PFSK-1 (cell line): ENCODE measurements around the gene CATSPERZ.

Experiments used
- FOXP2 ChIP-seq: optimal IDR thresholded peaks from 2 replicates; pipeline ENCODE3; 2011; ENCODE audit warnings: borderline replicate concordance, control low read depth, inconsistent platforms; ENCODE audit not compliant: insufficient read depth; ENCODE audit errors: extremely low read length, extremely low read depth
- POLR2AphosphoS5 ChIP-seq: IDR thresholded peaks from 2 replicates; pipeline ENCODE4 v1.6.1; 2012; ENCODE audit warnings: low read depth, mild to moderate bottlenecking, control low read depth, low read length, moderate library complexity
- SIN3A ChIP-seq: IDR thresholded peaks from 2 replicates; pipeline ENCODE4 v1.6.1; 2012; ENCODE audit warnings: mild to moderate bottlenecking, low read length, moderate library complexity, borderline replicate concordance; ENCODE audit not compliant: insufficient read depth
- TAF1 ChIP-seq: IDR thresholded peaks from 2 replicates; pipeline ENCODE4 v1.6.1; 2012; ENCODE audit warnings: low read length, control low read depth, borderline replicate concordance; ENCODE audit not compliant: insufficient read depth
- TF ChIP-seq, protein P1 (sequence below), 2 experiments: IDR thresholded peaks; 2 replicates each; pipeline versions ENCODE4 v1.6.1 to v1.8.0; 2011 to 2012; ENCODE audit warnings: low read depth in 2 of 2, low read length in 2 of 2, control low read depth in 1 of 2, inconsistent platforms in 1 of 2, mild to moderate bottlenecking in 1 of 2, moderate library complexity in 1 of 2; ENCODE audit not compliant: insufficient read depth in 1 of 2

The CATSPERZ gene

DNA sequence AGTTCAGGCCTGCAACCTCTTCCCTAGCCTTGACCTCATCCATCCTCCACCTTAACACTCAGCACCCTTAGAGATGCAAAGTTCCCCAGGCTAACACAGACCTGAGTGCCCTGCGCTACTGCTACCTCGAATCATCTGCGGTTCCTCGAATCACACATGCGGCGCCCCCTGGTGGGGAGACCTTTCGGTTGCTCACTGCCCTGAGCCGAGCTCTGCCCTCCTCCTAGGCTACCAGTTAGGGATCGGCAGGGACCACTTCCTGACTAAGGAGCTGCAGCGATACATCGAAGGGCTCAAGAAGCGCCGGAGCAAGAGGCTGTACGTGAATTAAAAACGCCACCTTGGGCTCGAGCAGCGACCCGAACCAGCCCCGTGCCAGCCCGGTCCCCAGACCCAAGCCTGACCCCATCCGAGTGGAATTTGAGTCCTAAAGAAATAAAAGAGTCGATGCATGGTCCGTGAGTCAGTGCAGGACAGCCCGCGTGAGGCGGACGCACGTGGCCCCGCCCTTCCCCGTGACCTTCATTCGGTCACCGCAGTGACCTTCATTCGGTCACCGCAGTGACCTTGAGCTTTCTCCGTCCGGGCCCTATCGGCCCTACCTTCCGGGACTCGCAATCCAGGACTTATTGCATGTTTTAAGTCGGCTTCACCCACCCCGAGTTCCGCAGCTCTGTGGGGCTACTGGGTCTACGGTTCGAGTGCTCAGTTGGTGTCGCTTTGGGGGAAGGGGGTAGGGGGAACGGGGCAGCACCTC lies 4.3 kb downstream of the CATSPERZ start:
- TF ChIP-seq POLR2AphosphoS5 (peak; percentile 80), FOXP2 (peak; percentile 34), SIN3A (0 out of 2 replicates have a peak, but pooled peaks have one; percentile 29)
- TF ChIP-seq, protein P1, sequence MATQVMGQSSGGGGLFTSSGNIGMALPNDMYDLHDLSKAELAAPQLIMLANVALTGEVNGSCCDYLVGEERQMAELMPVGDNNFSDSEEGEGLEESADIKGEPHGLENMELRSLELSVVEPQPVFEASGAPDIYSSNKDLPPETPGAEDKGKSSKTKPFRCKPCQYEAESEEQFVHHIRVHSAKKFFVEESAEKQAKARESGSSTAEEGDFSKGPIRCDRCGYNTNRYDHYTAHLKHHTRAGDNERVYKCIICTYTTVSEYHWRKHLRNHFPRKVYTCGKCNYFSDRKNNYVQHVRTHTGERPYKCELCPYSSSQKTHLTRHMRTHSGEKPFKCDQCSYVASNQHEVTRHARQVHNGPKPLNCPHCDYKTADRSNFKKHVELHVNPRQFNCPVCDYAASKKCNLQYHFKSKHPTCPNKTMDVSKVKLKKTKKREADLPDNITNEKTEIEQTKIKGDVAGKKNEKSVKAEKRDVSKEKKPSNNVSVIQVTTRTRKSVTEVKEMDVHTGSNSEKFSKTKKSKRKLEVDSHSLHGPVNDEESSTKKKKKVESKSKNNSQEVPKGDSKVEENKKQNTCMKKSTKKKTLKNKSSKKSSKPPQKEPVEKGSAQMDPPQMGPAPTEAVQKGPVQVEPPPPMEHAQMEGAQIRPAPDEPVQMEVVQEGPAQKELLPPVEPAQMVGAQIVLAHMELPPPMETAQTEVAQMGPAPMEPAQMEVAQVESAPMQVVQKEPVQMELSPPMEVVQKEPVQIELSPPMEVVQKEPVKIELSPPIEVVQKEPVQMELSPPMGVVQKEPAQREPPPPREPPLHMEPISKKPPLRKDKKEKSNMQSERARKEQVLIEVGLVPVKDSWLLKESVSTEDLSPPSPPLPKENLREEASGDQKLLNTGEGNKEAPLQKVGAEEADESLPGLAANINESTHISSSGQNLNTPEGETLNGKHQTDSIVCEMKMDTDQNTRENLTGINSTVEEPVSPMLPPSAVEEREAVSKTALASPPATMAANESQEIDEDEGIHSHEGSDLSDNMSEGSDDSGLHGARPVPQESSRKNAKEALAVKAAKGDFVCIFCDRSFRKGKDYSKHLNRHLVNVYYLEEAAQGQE (IDR thresholded peaks at IDR 0.05; ENCODE audit: insufficient read depth in 1 of 2, low read depth in 2 of 2, low read length in 2 of 2), result no peak

DNA sequence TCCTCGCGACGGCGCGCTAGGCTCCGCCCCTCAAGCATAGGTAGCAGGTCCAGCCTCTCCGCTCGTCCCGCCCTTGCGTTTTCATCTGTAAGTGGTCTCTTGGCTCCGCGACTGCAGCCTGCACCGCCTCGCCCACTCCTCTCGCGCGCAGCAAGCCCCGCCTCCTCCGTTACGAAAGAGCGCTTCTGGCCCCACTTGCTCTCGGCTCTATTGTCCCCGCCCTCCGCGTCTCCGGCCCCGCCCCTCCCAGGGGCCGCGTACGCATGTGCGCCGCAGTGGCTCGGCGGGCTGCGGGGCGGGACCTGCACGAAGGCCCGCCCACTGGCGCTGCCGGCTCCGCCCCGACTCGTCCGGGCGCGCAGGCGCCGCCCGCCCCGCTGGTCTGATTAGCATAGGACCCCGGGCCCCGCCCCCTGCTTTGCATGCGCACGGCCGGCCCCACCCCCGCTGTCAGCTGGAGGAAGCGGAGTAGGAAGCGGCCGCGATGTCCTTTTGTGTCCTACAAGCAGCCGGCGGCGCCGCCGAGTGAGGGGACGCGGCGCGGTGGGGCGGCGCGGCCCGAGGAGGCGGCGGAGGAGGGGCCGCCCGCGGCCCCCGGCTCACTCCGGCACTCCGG lies 5.0 kb downstream of the CATSPERZ start, which contains the start of gene ESRRA:
Gene ESRRA (plus strand): TSS at position 450 of the 616 bp plus-strand sequence. CDS start 1,656 bp downstream, outside the sequence.
- peak; percentile 68; the same call in 1 of the 2 replicates for TF ChIP-seq TAF1
- no peak; the same call in 1 of the 2 replicates for TF ChIP-seq POLR2AphosphoS5
- peak; percentile 48 for TF ChIP-seq FOXP2
- TF ChIP-seq, protein P1 (IDR thresholded peaks at IDR 0.05; ENCODE audit: insufficient read depth in 1 of 2, low read depth in 2 of 2, low read length in 2 of 2), result no peak
- TF ChIP-seq SIN3A, result peak; percentile 90; the same call in 1 of the 2 replicates

DNA sequence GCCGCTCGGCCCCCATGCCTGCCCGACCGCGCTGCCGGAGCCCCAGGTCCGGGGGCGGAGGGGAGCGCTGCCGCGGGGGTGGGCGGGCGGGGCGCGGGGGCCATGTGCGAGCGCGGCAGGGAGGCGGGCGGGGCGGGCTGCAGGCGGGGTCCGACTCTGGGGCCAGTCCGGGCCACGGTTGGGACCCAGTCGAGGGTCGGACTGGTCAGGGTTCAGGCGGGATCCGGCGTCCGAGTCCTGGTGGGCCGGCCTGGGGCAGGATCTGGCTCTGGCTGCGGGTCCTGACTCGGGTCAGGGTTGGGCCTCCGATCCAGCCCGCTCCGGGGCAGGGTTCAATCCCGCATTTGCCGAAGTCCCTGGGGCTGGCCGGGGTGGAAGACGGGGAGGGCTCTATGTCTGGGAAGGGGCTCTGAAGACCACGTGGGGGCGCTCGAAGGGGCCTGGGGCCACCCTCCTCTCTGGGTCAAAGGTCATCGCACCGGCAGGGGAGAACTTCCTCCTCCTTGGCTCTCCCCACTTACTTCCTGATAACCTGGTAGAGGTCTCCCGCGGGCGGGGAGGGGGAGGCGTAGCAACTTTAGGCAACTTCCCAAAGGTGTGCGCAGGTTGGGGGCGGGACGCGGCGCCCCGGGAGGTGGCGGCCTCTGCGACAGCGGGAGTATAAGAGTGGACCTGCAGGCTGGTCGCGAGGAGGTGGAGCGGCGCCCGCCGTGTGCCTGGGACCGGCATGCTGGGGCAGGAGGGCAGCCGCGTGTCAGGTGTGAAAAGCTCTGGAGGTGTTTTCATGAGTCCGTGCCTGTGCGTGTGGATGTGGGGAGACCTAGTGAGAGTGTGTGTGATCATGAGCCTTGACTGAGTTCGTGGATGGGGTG lies 5.8 kb downstream of the CATSPERZ start:
- peak; percentile 30; the same call in 1 of the 2 replicates for TF ChIP-seq TAF1
- TF ChIP-seq, protein P1 (IDR thresholded peaks at IDR 0.05; ENCODE audit: insufficient read depth in 1 of 2, low read depth in 2 of 2, low read length in 2 of 2), result no peak

DNA sequence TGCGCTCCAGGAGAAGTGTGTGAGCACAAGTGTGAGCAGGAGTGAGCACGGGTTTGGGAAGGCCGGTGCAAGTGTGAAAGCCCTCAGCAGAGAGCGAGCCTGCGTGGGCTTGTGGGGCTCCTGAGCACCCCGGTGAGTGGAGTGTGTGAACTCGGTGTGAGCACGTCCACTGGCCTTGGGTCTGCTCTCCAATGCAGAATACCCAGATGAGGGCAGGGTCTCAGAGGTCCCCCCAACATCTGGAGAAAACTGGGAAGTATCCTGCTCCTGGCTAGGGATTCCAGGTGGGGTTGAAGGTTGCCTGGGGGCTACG lies 6.4 kb downstream of the CATSPERZ start:
- TF ChIP-seq TAF1 (no peak), SIN3A (no peak), FOXP2 (no peak), POLR2AphosphoS5 (no peak)
- TF ChIP-seq, protein P1 (IDR thresholded peaks at IDR 0.05; ENCODE audit: insufficient read depth in 1 of 2, low read depth in 2 of 2, low read length in 2 of 2), result no peak
